Transverse colon (tissue), 4 donors: ENCODE results near the gene TBC1D16.

Experiments used
- POLR2A ChIP-seq: fragments of 450-650 bp; IDR thresholded peaks from one replicate; pipeline ENCODE4 v1.6.1; 2016; ENCODE audit warnings: antibody characterized with exemption, mild to moderate bottlenecking, moderate library complexity
- POLR2AphosphoS5 ChIP-seq, 3 donors: sonication (generic); formaldehyde crosslinking; IDR thresholded peaks; one replicate each; pipeline ENCODE4 v1.6.1; 2016; ENCODE audit warnings: antibody characterized with exemption in 3 of 3
- TF ChIP-seq, protein P1 (sequence below), 5 experiments: fragments of 200-600 bp in 3 of 5; fragments of 450-650 bp in 2 of 5; sonication (generic) in 3 of 5; IDR thresholded peaks; 1 replicate in 2 of 5; 2 replicates in 3 of 5; pipeline ENCODE4 v1.5.1; 2016 to 2017; ENCODE audit warnings: antibody characterized with exemption in 5 of 5, inconsistent platforms in 3 of 5, mild to moderate bottlenecking in 2 of 5, moderate library complexity in 1 of 5

DNA sequence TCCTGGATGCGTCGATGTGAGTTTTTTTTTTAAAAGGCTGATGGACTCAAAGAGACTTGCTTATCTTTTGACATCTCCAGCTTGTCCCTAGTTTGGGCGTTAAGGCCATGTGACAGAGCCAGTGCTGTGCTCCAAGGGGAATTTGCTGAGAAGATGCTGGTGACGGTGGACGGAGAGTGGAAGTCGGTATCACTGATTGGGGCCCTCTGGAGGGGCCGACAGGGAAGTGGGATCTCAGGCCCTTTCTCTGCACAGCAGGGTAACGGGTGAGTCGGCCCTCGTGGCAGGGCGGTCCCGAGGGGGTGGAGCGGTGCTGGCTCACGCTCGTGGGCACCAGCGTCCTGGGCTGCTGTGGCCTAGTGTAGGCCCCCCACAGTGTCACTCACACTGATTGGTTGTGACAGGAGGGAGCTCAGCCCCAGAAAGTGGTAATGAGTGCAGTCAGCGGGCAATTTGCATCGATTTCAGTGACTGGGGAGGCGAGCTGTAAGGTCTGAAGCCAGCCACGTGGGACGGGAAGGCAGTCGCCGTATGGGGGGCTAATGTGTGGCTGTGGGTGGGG lies 91.3 kb downstream of the TBC1D16 start:
- TF ChIP-seq POLR2A (no peak), POLR2AphosphoS5 (IDR thresholded peaks at IDR 0.05) (no peak)
- TF ChIP-seq, protein P1, sequence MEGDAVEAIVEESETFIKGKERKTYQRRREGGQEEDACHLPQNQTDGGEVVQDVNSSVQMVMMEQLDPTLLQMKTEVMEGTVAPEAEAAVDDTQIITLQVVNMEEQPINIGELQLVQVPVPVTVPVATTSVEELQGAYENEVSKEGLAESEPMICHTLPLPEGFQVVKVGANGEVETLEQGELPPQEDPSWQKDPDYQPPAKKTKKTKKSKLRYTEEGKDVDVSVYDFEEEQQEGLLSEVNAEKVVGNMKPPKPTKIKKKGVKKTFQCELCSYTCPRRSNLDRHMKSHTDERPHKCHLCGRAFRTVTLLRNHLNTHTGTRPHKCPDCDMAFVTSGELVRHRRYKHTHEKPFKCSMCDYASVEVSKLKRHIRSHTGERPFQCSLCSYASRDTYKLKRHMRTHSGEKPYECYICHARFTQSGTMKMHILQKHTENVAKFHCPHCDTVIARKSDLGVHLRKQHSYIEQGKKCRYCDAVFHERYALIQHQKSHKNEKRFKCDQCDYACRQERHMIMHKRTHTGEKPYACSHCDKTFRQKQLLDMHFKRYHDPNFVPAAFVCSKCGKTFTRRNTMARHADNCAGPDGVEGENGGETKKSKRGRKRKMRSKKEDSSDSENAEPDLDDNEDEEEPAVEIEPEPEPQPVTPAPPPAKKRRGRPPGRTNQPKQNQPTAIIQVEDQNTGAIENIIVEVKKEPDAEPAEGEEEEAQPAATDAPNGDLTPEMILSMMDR (IDR thresholded peaks at IDR 0.05) = no peak
